Fibroblast of peridontal ligament (primary cell): ENCODE results near the gene AKAP3.

Experiments
- DNase-seq: peaks from one replicate; pipeline ENCODE4 v3.0.0-alpha.2; 2010; ENCODE audit errors: extremely low read depth

Gene AKAP3

GRCh38 chr12:4648501-4649357 is at the start of gene AKAP3, which contains the start of gene NDUFA9:
Gene AKAP3, minus strand, starts transcription at chr12:4649051. Its CDS starts 10,855 bp downstream, at chr12:4638196.
Gene NDUFA9, plus strand, starts transcription at chr12:4649114. Its CDS starts 13 bp downstream, at chr12:4649127.
- peak; percentile 88 for DNase-seq

- DNase-seq, result no peak
These were observed 41.9 kb upstream of the AKAP3 start for GRCh38 chr12:4690760-4691159.

GRCh38 chr12:4685317-4685716 is 36.5 kb upstream of the AKAP3 start:
- DNase-seq, result no peak

- DNase-seq, result no peak
These were observed 32.9 kb upstream of the AKAP3 start for GRCh38 chr12:4681732-4682131.

- no peak for DNase-seq
These were observed 30.9 kb upstream of the AKAP3 start for GRCh38 chr12:4679711-4680110.

GRCh38 chr12:4665236-4665635 is 16.4 kb upstream of the AKAP3 start:
- no peak for DNase-seq

- DNase-seq, result peak; percentile 94
These were observed 15.2 kb upstream of the AKAP3 start for GRCh38 chr12:4663971-4664505.

- no peak for DNase-seq
These were observed 4.8 kb upstream of the AKAP3 start for GRCh38 chr12:4653691-4654090.

- no peak for DNase-seq
These were observed 4.4 kb upstream of the AKAP3 start for GRCh38 chr12:4653257-4653656.

GRCh38 chr12:4649358-4649661 is 459 bp upstream of the AKAP3 start:
- no peak for DNase-seq

GRCh38 chr12:4648104-4648500 is 749 bp downstream of the AKAP3 start:
- DNase-seq, result peak; percentile 11

GRCh38 chr12:4645023-4645422 is 3.8 kb downstream of the AKAP3 start:
- no peak for DNase-seq

GRCh38 chr12:4643747-4644146 is 5.1 kb downstream of the AKAP3 start:
- no peak for DNase-seq

- DNase-seq, result no peak
These were observed 18.6 kb downstream of the AKAP3 start for GRCh38 chr12:4630262-4630661.

- DNase-seq, result no peak
These were observed 20.4 kb downstream of the AKAP3 start for GRCh38 chr12:4628406-4628805.

GRCh38 chr12:4626543-4626942 is 22.3 kb downstream of the AKAP3 start:
- DNase-seq, result no peak

GRCh38 chr12:4621511-4621910 is 27.3 kb downstream of the AKAP3 start:
- DNase-seq, result no peak

- no peak for DNase-seq
These were observed 33.2 kb downstream of the AKAP3 start for GRCh38 chr12:4615667-4616066.

- DNase-seq, result no peak
These were observed 38.4 kb downstream of the AKAP3 start for GRCh38 chr12:4610481-4610880.

GRCh38 chr12:4609071-4609470 is 39.8 kb downstream of the AKAP3 start:
- DNase-seq, result no peak

- no peak for DNase-seq
These were observed 41.8 kb downstream of the AKAP3 start for GRCh38 chr12:4607056-4607455.

GRCh38 chr12:4604684-4605193 is 44.1 kb downstream of the AKAP3 start:
- DNase-seq, result peak; percentile 88

- no peak for DNase-seq
These were observed 44.9 kb downstream of the AKAP3 start for GRCh38 chr12:4603946-4604345.
